ENCODE measurements around the gene GNPAT.
A peak's percentile ranks its signal among the peaks of the same experiment; 100 is the strongest.

The GNPAT gene

GRCh38 chr1:231240883-231241735 lies at the start of gene GNPAT:
Gene GNPAT, plus strand, starts transcription at chr1:231241212. Its CDS starts 167 bp downstream, at chr1:231241379.
- Mint-ChIP-seq H3K36me3 (peaks cover 37% of the 10 kb centered on the region), H3K4me3 (peak within 1 kb of the TSS; percentile 98), H3K4me1 (peaks cover 80% of the 10 kb centered on the region), H3K9me3 (no peaks in the 10 kb centered on the region), H3K27me3 (no peaks in the 10 kb centered on the region), H3K27ac (peak within 1 kb of the TSS; percentile 100)
- ATAC-seq: peak; percentile 99

- ATAC-seq: no peak
- Mint-ChIP-seq H3K4me1 (no peaks in the 10 kb centered on the region), H3K9me3 (peaks cover 2% of the 10 kb centered on the region), H3K4me3 (no peak overlapping the region), H3K27ac (no peak overlapping the region), H3K27me3 (peaks cover 35% of the 10 kb centered on the region), H3K36me3 (no peaks in the 10 kb centered on the region)
Measured at GRCh38 chr1:231192620-231193163, 48.3 kb upstream of the GNPAT start.

DNA sequence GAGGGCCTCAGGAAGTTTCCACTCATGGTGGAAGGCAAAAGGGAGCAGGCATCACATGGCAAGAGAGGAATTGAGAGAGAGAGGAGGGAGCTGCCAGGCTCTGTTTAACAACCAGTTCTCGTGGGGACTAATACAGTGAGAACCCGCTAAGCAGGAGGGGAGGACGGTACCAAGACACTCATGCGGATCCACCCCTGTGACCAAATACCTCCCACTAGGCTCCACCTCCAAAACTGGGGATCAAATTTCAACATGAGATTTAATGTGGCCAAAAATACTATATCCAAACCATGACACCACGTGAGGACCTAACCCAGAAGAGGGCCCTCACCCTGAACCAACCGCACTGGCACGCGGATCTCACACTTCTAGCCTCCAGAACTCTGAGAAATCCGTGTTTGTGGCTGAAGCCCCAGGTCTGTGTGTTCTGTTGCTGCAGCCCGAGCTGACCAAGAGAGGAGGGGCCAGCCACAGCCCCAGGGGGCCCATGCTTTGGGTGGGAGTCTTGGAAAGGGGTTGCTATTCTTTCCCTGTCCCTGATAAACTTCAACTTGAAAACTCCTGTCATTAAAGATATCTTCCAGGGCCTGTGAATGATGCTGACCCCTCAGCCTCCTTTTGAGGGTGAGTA lies 47.2 kb upstream of the GNPAT start:
- Mint-ChIP-seq H3K9me3 (peaks cover 2% of the 10 kb centered on the region), H3K4me3 (no peak overlapping the region), H3K36me3 (no peaks in the 10 kb centered on the region), H3K4me1 (no peaks in the 10 kb centered on the region), H3K27me3 (peaks cover 35% of the 10 kb centered on the region), H3K27ac (no peak overlapping the region)
- ATAC-seq: no peak

DNA sequence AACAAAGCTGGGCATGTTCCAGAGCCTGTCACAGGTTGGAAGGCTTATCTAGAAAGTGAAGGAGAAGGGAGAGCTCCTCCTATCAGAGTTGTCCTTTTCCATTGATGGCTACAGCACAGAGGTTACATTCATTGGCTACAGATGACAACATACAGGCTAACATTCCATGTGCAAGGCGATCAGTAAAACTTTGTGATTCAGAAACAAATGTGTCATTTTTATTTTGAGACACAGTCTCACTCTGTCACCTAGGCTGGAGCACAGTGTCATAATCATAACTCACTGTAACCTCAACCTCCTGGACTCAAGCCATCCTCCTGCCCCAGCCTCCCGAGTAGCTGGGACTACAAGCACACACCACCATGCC lies 46.6 kb upstream of the GNPAT start:
- no peaks in the 10 kb centered on the region for H3K9me3 Mint-ChIP-seq
- peaks cover 35% of the 10 kb centered on the region for H3K27me3 Mint-ChIP-seq
- H3K4me1 Mint-ChIP-seq: no peaks in the 10 kb centered on the region
- H3K27ac Mint-ChIP-seq: no peak overlapping the region
- no peak overlapping the region for H3K4me3 Mint-ChIP-seq
- ATAC-seq: no peak
- H3K36me3 Mint-ChIP-seq: no peaks in the 10 kb centered on the region

- Mint-ChIP-seq H3K9me3 (no peaks in the 10 kb centered on the region), H3K36me3 (no peaks in the 10 kb centered on the region), H3K4me3 (no peak overlapping the region), H3K27me3 (peaks cover 35% of the 10 kb centered on the region), H3K27ac (no peak overlapping the region), H3K4me1 (no peaks in the 10 kb centered on the region)
- no peak for ATAC-seq
Measured at GRCh38 chr1:231194843-231195516, 46.0 kb upstream of the GNPAT start.

- ATAC-seq: no peak
- H3K27ac Mint-ChIP-seq: no peak overlapping the region
- no peak overlapping the region for H3K4me3 Mint-ChIP-seq
- H3K9me3 Mint-ChIP-seq: no peaks in the 10 kb centered on the region
- peaks cover 35% of the 10 kb centered on the region for H3K27me3 Mint-ChIP-seq
- H3K36me3 Mint-ChIP-seq: no peaks in the 10 kb centered on the region
- no peaks in the 10 kb centered on the region for H3K4me1 Mint-ChIP-seq
Measured at GRCh38 chr1:231196307-231196706, 44.7 kb upstream of the GNPAT start.

DNA sequence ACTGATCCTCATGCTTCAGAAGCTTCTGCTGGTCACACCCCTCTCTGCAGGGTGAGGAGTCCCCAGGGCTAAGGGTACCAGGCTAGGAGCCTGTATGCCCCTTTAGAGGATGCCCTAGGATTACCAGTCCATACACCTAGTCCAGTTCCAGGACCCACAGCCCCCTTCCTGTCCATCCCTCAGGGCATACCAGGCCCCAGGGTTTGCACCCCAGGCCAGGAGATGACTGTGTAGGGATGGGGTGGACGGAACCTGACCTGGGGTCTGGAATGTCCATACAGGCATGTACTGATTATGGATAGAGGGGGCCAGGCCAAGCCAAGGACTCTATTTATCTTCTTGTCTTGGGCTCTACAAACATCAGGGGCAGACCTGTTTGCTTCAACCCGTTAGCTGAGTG lies 44.3 kb upstream of the GNPAT start:
- Mint-ChIP-seq H3K36me3 (no peaks in the 10 kb centered on the region), H3K4me3 (no peak overlapping the region), H3K27me3 (peaks cover 35% of the 10 kb centered on the region), H3K4me1 (peaks cover 3% of the 10 kb centered on the region), H3K27ac (no peak overlapping the region), H3K9me3 (no peaks in the 10 kb centered on the region)
- ATAC-seq: no peak

GRCh38 chr1:231199868-231200267 lies 41.1 kb upstream of the GNPAT start:
- ATAC-seq: no peak
- peaks cover 8% of the 10 kb centered on the region for H3K4me1 Mint-ChIP-seq
- H3K27ac Mint-ChIP-seq: no peak overlapping the region
- peaks cover 31% of the 10 kb centered on the region for H3K27me3 Mint-ChIP-seq
- no peaks in the 10 kb centered on the region for H3K9me3 Mint-ChIP-seq
- no peaks in the 10 kb centered on the region for H3K36me3 Mint-ChIP-seq
- H3K4me3 Mint-ChIP-seq: no peak overlapping the region

DNA sequence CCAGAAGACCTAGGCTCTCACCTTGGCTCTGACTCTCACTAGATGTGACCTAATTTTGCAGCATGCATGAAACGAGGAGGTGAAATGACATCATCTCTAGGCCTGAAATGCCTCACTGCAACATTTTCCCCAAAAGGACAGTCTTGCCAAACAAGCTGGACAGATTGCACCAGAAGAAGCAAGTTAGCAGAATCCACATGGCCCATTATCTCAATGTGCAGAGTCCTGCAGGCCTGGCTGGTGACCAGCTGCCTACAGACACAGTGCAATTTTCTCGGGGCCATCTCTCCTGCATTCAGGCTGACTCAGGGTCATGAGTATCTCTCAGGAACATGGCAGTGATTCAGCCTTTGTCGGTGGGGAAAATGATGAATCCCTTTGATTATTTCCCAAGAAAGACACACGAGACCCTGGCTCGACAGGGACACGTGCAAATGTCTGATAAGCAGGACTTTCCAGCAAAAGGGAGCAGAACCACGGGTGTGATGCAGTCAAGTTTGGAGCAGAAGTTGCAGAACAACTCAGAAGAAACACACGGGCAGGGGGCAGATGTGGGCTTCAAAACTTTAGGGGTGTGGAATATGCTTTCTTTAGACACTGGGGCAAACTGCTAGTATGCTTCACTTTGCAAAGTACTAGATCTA lies 40.5 kb upstream of the GNPAT start:
- no peak overlapping the region for H3K4me3 Mint-ChIP-seq
- ATAC-seq: no peak
- peaks cover 28% of the 10 kb centered on the region for H3K27me3 Mint-ChIP-seq
- H3K4me1 Mint-ChIP-seq: peaks cover 8% of the 10 kb centered on the region
- no peaks in the 10 kb centered on the region for H3K9me3 Mint-ChIP-seq
- no peaks in the 10 kb centered on the region for H3K36me3 Mint-ChIP-seq
- no peak overlapping the region for H3K27ac Mint-ChIP-seq

- ATAC-seq: no peak
- H3K27ac Mint-ChIP-seq: no peak overlapping the region
- H3K36me3 Mint-ChIP-seq: no peaks in the 10 kb centered on the region
- no peaks in the 10 kb centered on the region for H3K9me3 Mint-ChIP-seq
- no peak overlapping the region for H3K4me3 Mint-ChIP-seq
- peaks cover 19% of the 10 kb centered on the region for H3K27me3 Mint-ChIP-seq
- peaks cover 8% of the 10 kb centered on the region for H3K4me1 Mint-ChIP-seq
Measured at GRCh38 chr1:231201375-231201978, 39.5 kb upstream of the GNPAT start.

- H3K4me3 Mint-ChIP-seq: no peak overlapping the region
- H3K27me3 Mint-ChIP-seq: peaks cover 19% of the 10 kb centered on the region
- no peak for ATAC-seq
- no peaks in the 10 kb centered on the region for H3K36me3 Mint-ChIP-seq
- no peak overlapping the region for H3K27ac Mint-ChIP-seq
- H3K9me3 Mint-ChIP-seq: no peaks in the 10 kb centered on the region
- peaks cover 8% of the 10 kb centered on the region for H3K4me1 Mint-ChIP-seq
Measured at GRCh38 chr1:231201979-231202633, 38.9 kb upstream of the GNPAT start.

GRCh38 chr1:231203259-231204057 lies 37.6 kb upstream of the GNPAT start:
- no peak for ATAC-seq
- Mint-ChIP-seq H3K36me3 (no peaks in the 10 kb centered on the region), H3K27ac (no peak overlapping the region), H3K4me3 (no peak overlapping the region), H3K27me3 (peaks cover 19% of the 10 kb centered on the region), H3K4me1 (peaks cover 8% of the 10 kb centered on the region), H3K9me3 (no peaks in the 10 kb centered on the region)

- no peak overlapping the region for H3K27ac Mint-ChIP-seq
- ATAC-seq: no peak
Measured at GRCh38 chr1:231206856-231207255, 34.2 kb upstream of the GNPAT start.

GRCh38 chr1:231207437-231207836 lies 33.6 kb upstream of the GNPAT start:
- ATAC-seq: no peak
- no peaks in the 10 kb centered on the region for H3K9me3 Mint-ChIP-seq
- H3K27ac Mint-ChIP-seq: no peak overlapping the region
- no peaks in the 10 kb centered on the region for H3K36me3 Mint-ChIP-seq
- no peak overlapping the region for H3K4me3 Mint-ChIP-seq
- H3K27me3 Mint-ChIP-seq: no peaks in the 10 kb centered on the region
- H3K4me1 Mint-ChIP-seq: peaks cover 14% of the 10 kb centered on the region

More at GRCh38 chr1:231206856-231207255, 34.2 kb upstream of the GNPAT start:
- H3K4me3 Mint-ChIP-seq: no peak overlapping the region
- no peaks in the 10 kb centered on the region for H3K9me3 Mint-ChIP-seq
- H3K4me1 Mint-ChIP-seq: peaks cover 13% of the 10 kb centered on the region
- H3K36me3 Mint-ChIP-seq: no peaks in the 10 kb centered on the region
- peaks cover 4% of the 10 kb centered on the region for H3K27me3 Mint-ChIP-seq
